GM23338 (cell line): ENCODE results near the gene B3GAT2.

Experiments
- CTCF ChIP-seq, 2 experiments: fragments of 200-600 bp in 1 of 2; sonication (generic) in 1 of 2; conservative IDR thresholded peaks; 2 replicates each; pipeline versions ENCODE4 v1.5.1 to v1.6.1; 2016 to 2017; ENCODE audit warnings: antibody characterized with exemption in 2 of 2, low read depth in 2 of 2, mild to moderate bottlenecking in 2 of 2, moderate library complexity in 1 of 2
- EZH2phosphoT487 ChIP-seq: fragments of 200-600 bp; sonication (generic); IDR thresholded peaks from one replicate; pipeline ENCODE4 v1.8.1; 2018; ENCODE audit warnings: antibody characterized with exemption; ENCODE audit not compliant: unreplicated experiment
- POLR2AphosphoS5 ChIP-seq: IDR thresholded peaks from 2 replicates; pipeline ENCODE4 v1.6.1; 2016; ENCODE audit warnings: antibody characterized with exemption, low read depth
- REST ChIP-seq: IDR thresholded peaks from one replicate; pipeline ENCODE4 v1.6.1; 2018; ENCODE audit warnings: antibody characterized with exemption; ENCODE audit not compliant: unreplicated experiment

GRCh38 chr6:70956451-70957283 is at the start of gene B3GAT2:
- TF ChIP-seq REST (no peak), CTCF (conservative IDR thresholded peaks at IDR 0.05; ENCODE audit: low read depth in 2 of 2) (no peak), EZH2phosphoT487 (no peak), POLR2AphosphoS5 (no peak)
